GM20000 (cell line): ENCODE results near the gene ANKRD33B.
"Not testable (repeated sequence)": the region's sequence is repeated elsewhere in the genome, so short reads cannot be mapped to it uniquely, and the experiment has no call there.

Source experiments
- DNase-seq: peaks from one replicate; pipeline ENCODE4 v3.0.0; 2012; ENCODE audit warnings: low spot score
- CTCF ChIP-seq: IDR thresholded peaks from 2 replicates; pipeline ENCODE4 v1.5.1; 2012; ENCODE audit warnings: mild to moderate bottlenecking, control low read depth; ENCODE audit errors: extremely low read depth, missing control alignments

Gene ANKRD33B

GRCh38 chr5:10599862-10600284, 36.0 kb downstream of the ANKRD33B start:
- TF ChIP-seq CTCF = no peak
- no peak for DNase-seq

- no peak for DNase-seq
- TF ChIP-seq CTCF = no peak
Observed at GRCh38 chr5:10600626-10601245, 36.9 kb downstream of the ANKRD33B start.

GRCh38 chr5:10601246-10602030, 37.6 kb downstream of the ANKRD33B start:
- no peak for DNase-seq

GRCh38 chr5:10602031-10602806, 38.3 kb downstream of the ANKRD33B start:
- no peak for TF ChIP-seq CTCF
- no peak for DNase-seq

More at GRCh38 chr5:10601246-10602030, 37.6 kb downstream of the ANKRD33B start:
- no peak for TF ChIP-seq CTCF

- DNase-seq = no peak
- TF ChIP-seq CTCF = no peak
Observed at GRCh38 chr5:10604975-10605374, 41.1 kb downstream of the ANKRD33B start.

- not testable (repeated sequence) for DNase-seq
Observed at GRCh38 chr5:10606632-10607022, 42.8 kb downstream of the ANKRD33B start.

- DNase-seq = peak; percentile 62
- no peak for TF ChIP-seq CTCF
Observed at GRCh38 chr5:10607023-10607665, 43.3 kb downstream of the ANKRD33B start.
